Stomach smooth muscle (tissue), 2 donors: Measurements from ENCODE around the gene LIPC.

Source experiments
- H3K27ac ChIP-seq: one replicate; pipeline ENCODE4 v1.7.0; 2013; ENCODE audit warnings: mild to moderate bottlenecking, low read length, inconsistent platforms
- H3K27me3 ChIP-seq, 2 donors: one replicate each; pipeline ENCODE4 v1.7.0; 2013; ENCODE audit warnings: low read length in 2 of 2; ENCODE audit not compliant: insufficient read depth in 2 of 2, control insufficient read depth in 1 of 2
- H3K36me3 ChIP-seq, 2 donors: one replicate each; pipeline ENCODE4 v1.7.0; 2013; ENCODE audit warnings: low read length in 2 of 2; ENCODE audit not compliant: control insufficient read depth in 2 of 2, insufficient read depth in 2 of 2
- H3K4me1 ChIP-seq: one replicate; pipeline ENCODE4 v1.7.0; 2013; ENCODE audit warnings: low read length; ENCODE audit not compliant: control insufficient read depth, insufficient read depth
- H3K4me3 ChIP-seq, 2 donors: one replicate each; pipeline ENCODE4 v1.7.0; 2013; ENCODE audit warnings: low read length in 2 of 2
- H3K9ac ChIP-seq, 2 donors: one replicate each; pipeline ENCODE4 v1.7.0; 2013; ENCODE audit warnings: low read length in 2 of 2, mild to moderate bottlenecking in 1 of 2
- H3K9me3 ChIP-seq, 2 donors: one replicate each; pipeline ENCODE4 v1.7.0; 2013; ENCODE audit warnings: low read length in 2 of 2; ENCODE audit not compliant: control insufficient read depth in 2 of 2
- donor health status: healthy.
- donor health status: Pancreatic carcinoma.

Gene LIPC

DNA sequence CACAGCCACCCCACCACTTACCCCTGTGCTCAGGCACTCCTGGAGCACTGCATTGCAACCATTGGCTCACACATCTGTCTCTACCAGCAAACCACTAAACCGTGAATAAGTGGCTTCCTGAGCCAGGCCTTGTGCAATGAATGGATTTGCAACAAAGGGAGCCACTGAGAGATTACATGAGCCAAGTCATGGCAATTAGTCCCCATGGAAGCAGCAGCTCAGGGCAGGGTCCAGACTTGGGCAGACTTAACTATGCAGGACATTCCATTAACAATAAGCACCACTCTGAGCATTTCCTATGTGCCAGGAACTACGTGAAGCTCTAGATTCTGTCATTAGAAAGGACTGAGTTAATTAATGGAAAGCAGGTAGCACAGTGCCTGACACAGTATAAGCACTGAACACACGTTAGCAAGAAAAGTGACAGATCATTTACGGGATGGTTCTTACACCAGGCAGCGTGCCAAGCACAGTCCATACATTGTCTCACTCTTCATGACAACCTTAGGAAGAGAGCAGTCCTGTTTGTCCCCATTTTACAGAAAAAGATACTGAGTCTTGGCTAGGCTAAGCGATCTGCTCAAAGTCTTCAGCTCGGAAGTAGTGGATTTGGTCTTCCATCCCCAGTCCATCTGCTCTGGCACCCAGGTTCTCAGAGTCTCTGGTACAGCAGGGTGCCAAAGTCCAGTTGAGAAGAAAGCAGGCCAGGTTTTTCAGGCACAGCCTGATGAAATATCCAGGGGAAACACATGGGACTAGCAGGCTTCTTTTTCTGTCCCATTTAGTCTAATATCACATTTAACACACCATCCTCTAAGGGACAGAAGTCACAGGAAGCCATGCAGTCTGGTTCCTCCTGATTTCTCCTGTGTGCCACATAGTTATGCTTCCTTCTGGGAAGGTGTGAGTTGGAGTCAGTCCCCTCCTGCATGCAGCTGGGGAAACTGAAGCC, 44.1 kb downstream of the LIPC start:
- no peaks in the 10 kb centered on the region for H3K36me3 ChIP-seq
- no peaks in the 10 kb centered on the region for H3K9me3 ChIP-seq
- no peak overlapping the region for H3K4me3 ChIP-seq
- H3K27ac ChIP-seq, result no peak overlapping the region
- H3K4me1 ChIP-seq, result no peaks in the 10 kb centered on the region
- no peak overlapping the region for H3K9ac ChIP-seq
- H3K27me3 ChIP-seq, result no peaks in the 10 kb centered on the region

DNA sequence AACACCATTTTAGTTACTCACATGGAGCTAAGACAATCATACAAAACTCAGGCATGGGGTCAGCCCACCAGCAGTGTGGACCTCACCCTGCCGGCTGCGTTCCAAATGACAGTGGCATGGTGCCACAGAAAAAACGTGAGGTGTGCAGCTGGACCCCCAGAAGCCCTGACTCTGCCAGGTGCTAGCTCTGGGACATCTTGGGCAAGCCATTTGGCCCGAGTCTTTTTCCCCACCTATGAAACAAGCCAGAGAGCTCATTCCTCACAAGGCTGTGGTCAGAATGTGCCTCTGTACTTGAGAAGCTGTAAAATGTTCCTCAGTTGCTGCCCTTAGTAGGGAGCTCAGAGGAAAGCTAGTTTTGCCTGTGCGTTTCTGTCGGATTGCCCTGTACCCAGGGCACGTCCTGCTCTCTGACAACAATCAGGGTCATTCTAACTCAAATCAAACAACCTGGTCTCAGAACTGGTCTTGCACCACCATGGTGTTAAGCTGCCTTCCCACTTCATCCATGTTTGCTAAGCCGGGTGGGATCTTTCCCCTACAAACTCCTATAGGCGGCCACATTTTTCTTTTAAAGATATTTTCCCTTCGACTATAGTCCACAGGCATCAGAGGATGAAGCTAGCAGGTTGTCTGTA, 44.9 kb downstream of the LIPC start:
- H3K4me3 ChIP-seq, result no peak overlapping the region
- no peaks in the 10 kb centered on the region for H3K36me3 ChIP-seq
- H3K4me1 ChIP-seq, result no peaks in the 10 kb centered on the region
- no peak overlapping the region for H3K9ac ChIP-seq
- no peaks in the 10 kb centered on the region for H3K9me3 ChIP-seq
- no peak overlapping the region for H3K27ac ChIP-seq
- H3K27me3 ChIP-seq, result no peaks in the 10 kb centered on the region

DNA sequence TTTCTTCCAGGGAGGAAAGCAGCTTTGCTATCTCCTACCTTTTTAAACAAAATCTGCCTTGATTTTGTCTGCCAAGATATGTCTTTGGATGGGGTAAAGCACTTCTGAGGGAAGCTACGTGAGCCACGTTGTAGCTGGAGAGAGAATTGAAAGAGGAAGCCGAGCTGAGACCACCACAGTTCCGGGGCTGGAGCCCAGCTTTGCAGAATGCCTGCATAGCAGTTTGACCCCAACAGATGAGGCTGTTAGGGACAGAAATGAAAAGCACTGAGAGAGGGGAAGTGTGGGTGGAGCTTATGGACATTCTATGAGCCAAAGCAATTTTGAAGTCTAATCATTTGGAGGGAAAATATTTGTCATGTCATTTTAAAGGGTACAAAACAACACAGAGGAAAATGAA, 45.4 kb downstream of the LIPC start:
- no peak overlapping the region for H3K4me3 ChIP-seq
- no peaks in the 10 kb centered on the region for H3K27me3 ChIP-seq
- H3K36me3 ChIP-seq, result no peaks in the 10 kb centered on the region
- no peak overlapping the region for H3K27ac ChIP-seq
- no peaks in the 10 kb centered on the region for H3K9me3 ChIP-seq
- H3K4me1 ChIP-seq, result no peaks in the 10 kb centered on the region
- no peak overlapping the region for H3K9ac ChIP-seq

DNA sequence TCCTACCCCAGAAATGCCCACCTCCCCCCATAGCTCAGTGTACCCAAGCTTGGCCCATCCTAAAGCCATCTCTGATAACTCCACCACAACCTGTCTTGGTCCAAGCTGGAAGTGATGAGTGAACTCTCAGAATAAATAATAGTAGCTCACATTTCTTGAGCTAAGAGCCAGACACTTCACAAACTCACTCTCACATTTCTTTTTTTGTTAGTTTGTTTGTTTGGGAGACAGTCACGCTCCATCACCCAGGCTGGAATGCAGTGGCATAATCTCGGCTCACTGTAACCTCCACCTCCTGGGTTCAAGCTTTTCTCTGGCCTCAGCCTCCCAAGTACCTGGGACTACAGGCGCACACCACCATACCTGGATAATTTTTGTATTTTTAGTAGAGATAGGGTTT, 46.2 kb downstream of the LIPC start:
- Histone ChIP-seq H3K4me3 (no peak overlapping the region), H3K9ac (no peak overlapping the region), H3K27me3 (no peaks in the 10 kb centered on the region), H3K27ac (no peak overlapping the region), H3K36me3 (no peaks in the 10 kb centered on the region), H3K9me3 (no peaks in the 10 kb centered on the region), H3K4me1 (no peaks in the 10 kb centered on the region)

DNA sequence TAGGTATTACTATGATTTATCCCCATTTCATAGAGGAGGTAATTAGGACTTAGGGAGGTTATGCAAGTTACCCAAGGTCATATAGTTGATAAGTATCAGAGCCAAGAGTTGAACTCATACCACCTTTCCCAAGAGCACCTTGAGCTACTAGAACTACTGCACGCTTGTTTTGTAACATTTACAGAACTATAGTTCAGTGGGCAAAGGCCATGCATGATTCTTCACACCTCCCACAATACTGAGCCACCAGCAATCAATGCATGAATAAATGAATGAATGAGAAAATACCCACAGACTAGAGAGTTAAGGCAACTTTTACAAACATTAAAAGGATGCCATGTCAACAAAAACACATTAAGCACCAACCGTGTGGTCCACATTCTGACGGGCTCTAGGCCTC, 46.8 kb downstream of the LIPC start:
- Histone ChIP-seq H3K27me3 (no peaks in the 10 kb centered on the region), H3K9ac (no peak overlapping the region), H3K9me3 (no peaks in the 10 kb centered on the region), H3K4me3 (no peak overlapping the region), H3K4me1 (no peaks in the 10 kb centered on the region), H3K36me3 (no peaks in the 10 kb centered on the region), H3K27ac (no peak overlapping the region)

DNA sequence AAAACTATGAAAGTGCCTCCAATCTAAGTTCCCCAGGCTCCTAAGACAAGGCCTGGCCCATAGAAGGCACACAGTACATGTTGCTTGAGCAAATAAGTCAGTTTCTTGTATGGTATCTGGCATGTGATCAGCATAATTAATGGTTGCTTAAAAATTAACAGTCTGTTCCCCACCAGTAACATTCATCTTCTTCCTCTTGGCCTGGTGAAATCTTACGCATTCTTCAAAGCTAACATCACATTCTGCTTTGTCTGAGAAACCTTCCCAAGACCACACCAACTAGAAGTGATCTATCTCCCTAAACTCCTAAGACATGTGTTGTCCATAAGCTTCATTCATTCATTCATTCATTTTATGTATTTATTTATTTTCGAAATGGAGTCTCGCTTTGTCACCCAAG, 48.1 kb downstream of the LIPC start:
- Histone ChIP-seq H3K4me3 (no peak overlapping the region), H3K27me3 (no peaks in the 10 kb centered on the region), H3K4me1 (no peaks in the 10 kb centered on the region), H3K36me3 (no peaks in the 10 kb centered on the region), H3K9ac (no peak overlapping the region), H3K9me3 (no peaks in the 10 kb centered on the region), H3K27ac (no peak overlapping the region)

DNA sequence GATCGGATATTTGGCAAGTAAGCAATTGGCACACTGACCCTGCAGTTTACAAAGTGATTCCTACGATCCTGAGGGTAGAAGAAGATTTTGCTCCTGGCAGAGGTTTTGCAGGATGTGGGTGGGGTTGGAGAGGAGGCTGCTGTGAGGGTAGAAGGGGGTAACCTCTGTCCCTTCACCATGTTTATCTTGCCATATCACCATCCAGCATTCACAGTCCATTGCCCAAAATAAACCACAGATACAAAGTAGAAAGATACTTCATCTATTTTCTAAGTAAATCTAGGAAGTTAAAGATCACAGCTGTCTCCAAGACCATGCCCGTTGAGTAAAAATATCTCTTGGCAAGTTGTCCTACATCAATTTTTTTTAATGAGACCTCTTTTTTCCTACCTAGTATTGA, 51.6 kb downstream of the LIPC start:
- H3K27me3 ChIP-seq, result no peaks in the 10 kb centered on the region
- H3K9ac ChIP-seq, result no peak overlapping the region
- no peaks in the 10 kb centered on the region for H3K9me3 ChIP-seq
- no peak overlapping the region for H3K4me3 ChIP-seq
- no peak overlapping the region for H3K27ac ChIP-seq
- no peaks in the 10 kb centered on the region for H3K36me3 ChIP-seq
- H3K4me1 ChIP-seq, result no peaks in the 10 kb centered on the region

DNA sequence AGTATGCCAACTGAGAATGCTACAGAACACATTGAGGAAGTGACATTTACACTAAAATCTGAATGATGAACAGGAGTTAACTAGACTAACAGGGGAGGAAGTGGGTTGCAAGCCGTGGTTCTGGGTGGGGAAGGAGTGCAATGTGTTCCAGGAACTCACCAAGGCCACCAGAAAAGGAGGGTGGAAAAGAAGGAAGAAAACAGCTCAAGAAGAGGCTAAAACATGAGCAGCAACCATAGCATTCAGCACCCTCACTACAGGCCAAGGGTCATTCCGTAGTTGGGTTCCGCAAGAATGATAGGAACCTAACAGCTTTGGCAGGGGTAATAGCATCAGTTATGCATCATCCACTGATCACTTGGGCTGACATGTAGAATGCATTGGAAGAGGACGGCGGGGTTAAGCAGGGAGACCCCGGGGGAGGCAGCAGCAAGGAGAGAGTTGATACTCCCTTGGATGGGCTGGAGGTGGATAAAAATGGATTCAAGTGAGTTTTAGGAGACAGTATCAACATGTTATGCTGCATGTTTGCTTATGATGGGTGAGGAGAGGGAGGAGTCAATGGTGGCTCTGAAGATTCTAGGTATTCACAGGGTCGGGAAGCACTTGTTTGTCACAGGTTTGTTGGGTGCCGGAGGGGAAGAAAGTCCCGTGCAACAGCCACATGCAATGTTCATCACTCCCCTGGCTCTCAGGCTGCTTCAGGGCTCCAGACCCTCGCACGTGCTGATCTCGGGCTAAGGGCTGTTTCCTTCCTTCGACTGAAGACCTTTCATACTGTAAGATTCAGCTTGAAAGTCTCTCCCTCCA, 53.2 kb downstream of the LIPC start:
- Histone ChIP-seq H3K9me3 (peaks cover 0 to 4% of the 10 kb centered on the region in 2 donors), H3K27ac (no peak overlapping the region)

DNA sequence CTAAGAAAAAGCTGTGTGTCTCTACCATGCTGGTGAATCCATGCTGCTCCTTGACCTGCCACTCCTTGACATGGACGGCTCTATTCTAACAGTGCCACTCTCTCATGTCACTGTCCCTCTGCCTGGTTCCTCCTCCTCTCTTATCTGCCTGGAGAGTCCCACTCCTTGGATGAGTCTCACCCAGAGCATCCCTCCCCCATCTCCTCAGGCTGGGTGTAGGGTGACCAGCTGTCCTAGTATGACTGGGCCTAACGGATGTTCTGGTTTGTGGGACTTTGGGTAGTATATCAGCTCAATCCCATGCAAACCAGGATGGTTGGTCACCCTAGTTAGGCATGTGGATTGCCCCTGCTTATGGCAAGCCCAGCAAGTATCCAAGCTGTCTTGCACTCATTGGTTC, 54.3 kb downstream of the LIPC start:
- Histone ChIP-seq H3K27ac (no peak overlapping the region), H3K9ac (no peak overlapping the region), H3K36me3 (no peaks in the 10 kb centered on the region), H3K4me1 (no peaks in the 10 kb centered on the region), H3K9me3 (peaks cover 0 to 4% of the 10 kb centered on the region in 2 donors), H3K27me3 (no peaks in the 10 kb centered on the region), H3K4me3 (no peak overlapping the region)

More for the DNA sequence above, 53.2 kb downstream of the LIPC start:
- Histone ChIP-seq H3K4me1 (no peaks in the 10 kb centered on the region), H3K27me3 (no peaks in the 10 kb centered on the region), H3K4me3 (no peak overlapping the region), H3K9ac (no peak overlapping the region), H3K36me3 (no peaks in the 10 kb centered on the region)

DNA sequence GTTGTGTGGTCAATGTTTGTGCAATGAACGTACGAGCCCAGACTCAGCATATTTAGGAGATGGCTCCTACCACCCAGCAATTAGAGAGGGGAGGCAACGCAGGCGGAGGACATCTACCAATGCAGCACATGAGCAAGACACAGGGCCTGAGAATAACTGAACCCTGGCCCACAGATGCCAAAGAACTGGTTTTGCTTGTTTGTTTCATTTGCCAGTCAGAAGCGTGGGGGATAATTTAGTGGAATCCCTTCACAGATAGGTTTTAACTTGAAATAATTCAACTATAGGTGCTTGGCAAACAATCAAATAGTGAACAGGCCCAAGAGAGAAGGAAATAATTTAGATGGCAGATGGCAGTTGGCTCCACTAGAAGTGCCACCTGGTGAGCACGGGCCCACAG, 54.8 kb downstream of the LIPC start:
- Histone ChIP-seq H3K4me1 (no peaks in the 10 kb centered on the region), H3K9me3 (peaks cover 0 to 4% of the 10 kb centered on the region in 2 donors), H3K27me3 (no peaks in the 10 kb centered on the region), H3K36me3 (no peaks in the 10 kb centered on the region), H3K27ac (no peak overlapping the region), H3K9ac (no peak overlapping the region), H3K4me3 (no peak overlapping the region)
